ENCODE results near the gene PRAME.

The PRAME gene

GRCh38 chr22:22535662-22536061, 23.4 kb downstream of the PRAME start:
- no peaks in the 10 kb centered on the region for H3K36me3 ChIP-seq (ENCODE audit: control insufficient read depth in 2 of 2, insufficient read depth in 1 of 2, low read length in 2 of 2)
- ChIA-PET POLR2A (no interaction called here), CTCF (interaction anchor here (0.6 to 1.3 kb wide), 4 partner anchors 22 to 104 kb away, joined by 3 read pairs; no protein-coding TSS in a partner anchor)
- no peak overlapping the region for H3K4me3 ChIP-seq (ENCODE audit: low read depth, low read length)
- H3K9me3 ChIP-seq (ENCODE audit: control insufficient read depth, insufficient read depth, low read depth, low read length) = no peaks in the 10 kb centered on the region
- no peak overlapping the region for H3K27ac ChIP-seq (ENCODE audit: extremely low read depth, low read depth, low read length)
- no peaks in the 10 kb centered on the region for H3K4me1 ChIP-seq (ENCODE audit: control insufficient read depth, insufficient read depth, low read length)
- TF ChIP-seq ZNF488 (tag by site-specific recombination; IDR thresholded peaks at IDR 0.05) (no peak), ZNF596 (tag by site-specific recombination; IDR thresholded peaks at IDR 0.05) (no peak), ZNF501 (tag by site-specific recombination; IDR thresholded peaks at IDR 0.05) (no peak), ZNF23 (tag by site-specific recombination; IDR thresholded peaks at IDR 0.05; ENCODE audit: borderline replicate concordance) (no peak), TRIM28 (IDR thresholded peaks at IDR 0.05; ENCODE audit: borderline replicate concordance, low read length) (no peak), ZNF510 (tag by site-specific recombination; IDR thresholded peaks at IDR 0.05; ENCODE audit: insufficient replicate concordance) (no peak), ZNF302 (tag by site-specific recombination; IDR thresholded peaks at IDR 0.05; ENCODE audit: low read depth) (no peak), TSHZ1 (tag by site-specific recombination; IDR thresholded peaks at IDR 0.05; ENCODE audit: borderline replicate concordance) (no peak), IKZF3 (tag by site-specific recombination; IDR thresholded peaks at IDR 0.05) (no peak), ZNF555 (tag by site-specific recombination; conservative IDR thresholded peaks at IDR 0.05) (no peak), ZFP69B (tag by site-specific recombination; IDR thresholded peaks at IDR 0.05) (no peak), ZNF600 (tag by site-specific recombination; IDR thresholded peaks at IDR 0.05) (no peak)

- Histone ChIP-seq H3K9me3 (ENCODE audit: control insufficient read depth, insufficient read depth, low read depth, low read length) (no peaks in the 10 kb centered on the region), H3K4me1 (ENCODE audit: control insufficient read depth, insufficient read depth, low read length) (no peaks in the 10 kb centered on the region), H3K4me3 (ENCODE audit: low read depth, low read length) (no peak overlapping the region), H3K36me3 (ENCODE audit: control insufficient read depth in 2 of 2, insufficient read depth in 1 of 2, low read length in 2 of 2) (no peaks in the 10 kb centered on the region), H3K27ac (ENCODE audit: extremely low read depth, low read depth, low read length) (no peak overlapping the region)
- POLR2A ChIA-PET = no interaction called here
- no peak for TF ChIP-seq ZNF692 (tag by site-specific recombination; IDR thresholded peaks at IDR 0.05)
- no peak for TF ChIP-seq ZNF626 (tag by site-specific recombination; IDR thresholded peaks at IDR 0.05)
- TF ChIP-seq RBAK (tag by site-specific recombination; IDR thresholded peaks at IDR 0.05) = no peak
- TF ChIP-seq ZNF664 (tag by site-specific recombination; IDR thresholded peaks at IDR 0.05) = no peak
- TF ChIP-seq ZNF132 (tag by site-specific recombination; IDR thresholded peaks at IDR 0.05; ENCODE audit: borderline replicate concordance) = no peak
- no peak for TF ChIP-seq ZNF341 (tag by site-specific recombination; IDR thresholded peaks at IDR 0.05; ENCODE audit: low read depth)
- TF ChIP-seq ZBTB17 (tag by site-specific recombination; IDR thresholded peaks at IDR 0.05) = no peak
- no peak for TF ChIP-seq ZFP69B (tag by site-specific recombination; IDR thresholded peaks at IDR 0.05)
- TF ChIP-seq ZNF155 (tag by site-specific recombination; IDR thresholded peaks at IDR 0.05) = no peak
- TF ChIP-seq TCF7L2 (IDR thresholded peaks at IDR 0.05; ENCODE audit: borderline replicate concordance, low read depth, low read length) = no peak
- TF ChIP-seq REPIN1 (tag by site-specific recombination; IDR thresholded peaks at IDR 0.05; ENCODE audit: low read depth) = no peak
- no peak for TF ChIP-seq ZBTB49 (tag by site-specific recombination; IDR thresholded peaks at IDR 0.05; ENCODE audit: low read depth)
- no peak for TF ChIP-seq ZNF585B (tag by site-specific recombination; IDR thresholded peaks at IDR 0.05)
- no peak for TF ChIP-seq MEIS1 (CRISPR knock-in tag; IDR thresholded peaks at IDR 0.05; ENCODE audit: borderline replicate concordance)
- TF ChIP-seq ZNF76 (tag by site-specific recombination; IDR thresholded peaks at IDR 0.05; ENCODE audit: borderline replicate concordance, low read depth) = no peak
- no peak for TF ChIP-seq ZFHX2 (tag by site-specific recombination; conservative IDR thresholded peaks at IDR 0.05)
- CTCF ChIA-PET = interaction anchor here (0.6 to 1.3 kb wide), 5 partner anchors 23 to 192 kb away, joined by 3 to 4 read pairs (median 3); no protein-coding TSS in a partner anchor
These were observed 24.3 kb downstream of the PRAME start for GRCh38 chr22:22534604-22535415.
